BE2C (cell line): ENCODE data around the gene GON4L.

Source experiments
- DNase-seq: peaks from one replicate; pipeline ENCODE4 v3.0.0-alpha.2; 2020
- H3K27me3 ChIP-seq: fragments of 250-450 bp; sonication (Bioruptor Pico); 2 replicates; pipeline ENCODE4 v1.5.1; 2020; ENCODE audit warnings: mild to moderate bottlenecking
- H3K36me3 ChIP-seq: fragments of 250-450 bp; sonication (Bioruptor Pico); 2 replicates; pipeline ENCODE4 v1.5.1; 2020; ENCODE audit warnings: mild to moderate bottlenecking
- H3K4me1 ChIP-seq: fragments of 250-450 bp; sonication (Bioruptor Pico); 2 replicates; pipeline ENCODE4 v1.5.1; 2020
- H3K4me3 ChIP-seq: 2 replicates; pipeline ENCODE4 v1.5.1; 2011; ENCODE audit warnings: low read depth, low read length
- H3K9me3 ChIP-seq: fragments of 250-450 bp; sonication (Bioruptor Pico); 2 replicates; pipeline ENCODE4 v1.5.1; 2020
- CTCF ChIP-seq: IDR thresholded peaks from 2 replicates; pipeline ENCODE4 v1.5.1; 2012; ENCODE audit warnings: mild to moderate bottlenecking, low read depth, low read length

Gene GON4L

DNA sequence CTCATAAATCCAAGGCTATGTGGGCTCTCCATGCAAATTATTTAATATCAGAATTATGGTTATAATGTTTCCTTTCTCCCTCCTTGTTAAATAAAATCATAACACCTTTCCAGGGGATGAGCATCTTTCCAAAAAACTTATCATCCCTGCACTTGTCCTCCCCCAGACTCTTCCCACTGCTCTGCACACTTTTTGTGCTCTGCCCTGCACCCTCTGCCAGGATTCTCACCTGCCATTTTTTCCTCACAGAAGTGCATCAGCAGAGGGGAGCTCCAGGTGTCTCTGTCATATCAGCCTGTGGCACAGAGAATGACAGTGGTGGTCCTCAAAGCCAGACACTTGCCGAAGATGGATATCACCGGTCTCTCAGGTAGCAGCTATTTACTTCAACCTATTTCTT lies 23.2 kb upstream of the GON4L start:
- DNase-seq, result no peak
- H3K4me1 ChIP-seq, result no peaks in the 10 kb centered on the region
- no peaks in the 10 kb centered on the region for H3K9me3 ChIP-seq
- peaks cover 21% of the 10 kb centered on the region for H3K36me3 ChIP-seq
- no peak overlapping the region for H3K4me3 ChIP-seq
- TF ChIP-seq CTCF, result no peak
- H3K27me3 ChIP-seq, result no peaks in the 10 kb centered on the region

GRCh38 chr1:155877945-155878344 lies 20.9 kb upstream of the GON4L start:
- Histone ChIP-seq H3K4me1 (no peaks in the 10 kb centered on the region), H3K9me3 (no peaks in the 10 kb centered on the region), H3K4me3 (no peak overlapping the region), H3K36me3 (peaks cover 22% of the 10 kb centered on the region), H3K27me3 (no peaks in the 10 kb centered on the region)
- no peak for TF ChIP-seq CTCF
- no peak for DNase-seq

DNA sequence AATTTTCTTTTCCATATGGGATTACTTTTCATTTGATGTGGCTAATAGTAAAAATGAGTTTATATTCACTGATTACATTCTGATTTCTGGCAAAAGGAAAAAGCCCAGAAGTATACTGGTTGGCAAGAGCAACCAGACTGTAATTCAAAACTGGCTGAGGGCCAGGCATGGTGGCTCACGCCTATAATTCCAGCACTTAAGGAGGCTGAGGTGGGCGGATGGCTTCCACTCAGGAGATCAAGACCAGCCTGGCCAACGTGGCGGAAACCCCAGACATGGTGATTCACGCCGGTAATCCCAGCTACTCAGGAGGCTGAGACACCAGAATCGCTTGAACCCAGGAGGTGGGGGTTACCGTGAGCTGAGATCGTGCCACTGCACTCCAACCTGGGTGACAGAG lies 16.8 kb upstream of the GON4L start:
- DNase-seq, result peak; percentile 37
- no peak for TF ChIP-seq CTCF
- Histone ChIP-seq H3K4me3 (no peak overlapping the region), H3K4me1 (peaks cover 13% of the 10 kb centered on the region), H3K27me3 (no peaks in the 10 kb centered on the region), H3K9me3 (no peaks in the 10 kb centered on the region), H3K36me3 (peaks cover 18% of the 10 kb centered on the region)

DNA sequence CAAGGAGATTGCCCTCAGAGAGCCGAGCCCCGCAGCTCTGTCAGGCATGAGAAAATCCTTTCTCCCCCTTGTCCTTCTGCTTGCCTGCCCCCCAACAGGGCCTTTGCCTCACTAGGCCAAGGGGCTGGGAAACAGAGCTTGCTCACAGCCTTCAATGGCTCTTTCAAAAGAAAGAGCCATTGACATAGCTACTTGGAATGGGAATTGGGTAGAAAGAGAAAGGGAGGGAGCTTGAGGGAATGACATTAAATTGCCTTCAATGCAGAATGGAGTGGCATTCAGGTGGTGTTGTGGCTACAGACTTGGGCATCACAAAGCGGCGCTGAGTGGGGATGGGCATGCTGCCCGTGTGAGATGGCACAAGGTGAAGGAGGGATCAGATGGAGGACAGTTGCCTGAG lies 15.5 kb upstream of the GON4L start:
- no peaks in the 10 kb centered on the region for H3K27me3 ChIP-seq
- no peak for TF ChIP-seq CTCF
- DNase-seq, result no peak
- H3K4me1 ChIP-seq, result peaks cover 13% of the 10 kb centered on the region
- no peak overlapping the region for H3K4me3 ChIP-seq
- H3K36me3 ChIP-seq, result peaks cover 19% of the 10 kb centered on the region
- no peaks in the 10 kb centered on the region for H3K9me3 ChIP-seq

DNA sequence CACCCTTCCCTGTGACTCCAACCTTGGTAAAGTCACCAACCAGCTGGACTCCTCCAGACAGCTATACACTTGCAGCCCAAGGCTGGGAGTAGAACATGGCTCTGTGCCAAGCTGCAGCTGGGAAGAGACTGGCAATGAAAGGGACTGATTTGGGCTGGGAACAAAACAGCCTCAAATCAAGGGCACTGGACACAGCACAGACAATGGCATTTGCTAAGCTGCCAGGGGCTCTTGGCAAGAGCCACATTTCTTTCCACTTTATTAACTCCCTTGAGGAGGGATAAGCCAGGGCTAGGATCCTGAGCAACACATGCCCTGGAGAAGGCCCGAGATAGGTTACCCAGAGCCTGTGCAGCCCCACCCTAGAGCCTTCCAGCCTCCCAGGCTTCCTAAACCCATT lies 14.4 kb upstream of the GON4L start:
- Histone ChIP-seq H3K4me1 (peaks cover 13% of the 10 kb centered on the region), H3K36me3 (peaks cover 19% of the 10 kb centered on the region), H3K4me3 (no peak overlapping the region), H3K27me3 (no peaks in the 10 kb centered on the region), H3K9me3 (no peaks in the 10 kb centered on the region)
- no peak for TF ChIP-seq CTCF
- DNase-seq, result peak; percentile 85

- no peaks in the 10 kb centered on the region for H3K27me3 ChIP-seq
- no peak for TF ChIP-seq CTCF
- no peak overlapping the region for H3K4me3 ChIP-seq
- H3K4me1 ChIP-seq, result peaks cover 13% of the 10 kb centered on the region
- H3K9me3 ChIP-seq, result no peaks in the 10 kb centered on the region
- H3K36me3 ChIP-seq, result peaks cover 15% of the 10 kb centered on the region
- DNase-seq, result no peak
Measured at GRCh38 chr1:155867766-155868165, 10.8 kb upstream of the GON4L start.
